Measurements from ENCODE around the gene CYB561A3. TPM values are rescaled to one million over a fixed set of nuclear protein-coding genes. Genes with fewer than 3 reads are reported as not detected.
A peak's percentile ranks its signal among the peaks of the same experiment; 100 is the strongest.

Gene CYB561A3
- total RNA-seq, 1 experiment from 2014 or later, result 21.7 TPM

GRCh38 chr11:61353131-61354067 lies 8.3 kb downstream of the CYB561A3 start:
- no peak overlapping the region for H3K9ac ChIP-seq (ENCODE audit: extremely low read depth, insufficient read length, low read length)
- H2BK12ac ChIP-seq (ENCODE audit: insufficient read length, low read depth, low read length), result no peak overlapping the region
- H3K4me2 ChIP-seq (ENCODE audit: insufficient read depth, insufficient read length, low read length), result no peak overlapping the region
- no peak overlapping the region for H2AFZ ChIP-seq (ENCODE audit: low read length)
- H3K79me2 ChIP-seq (ENCODE audit: insufficient read depth, low read length), result no peaks in the 10 kb centered on the region
- no peaks in the 10 kb centered on the region for H3K27me3 ChIP-seq (ENCODE audit: insufficient read depth, low read length)
- no peak overlapping the region for H2BK20ac ChIP-seq (ENCODE audit: low read depth, low read length, poor library complexity, severe bottlenecking)
- peak overlapping the region in 1 of 3 experiments; percentile 26; a peak in 1 of 7 replicates for H3K27ac Mint-ChIP-seq
- H4K91ac ChIP-seq (ENCODE audit: insufficient read length, low read depth, low read length), result no peak overlapping the region
- no peaks in the 10 kb centered on the region for H3K4me1 ChIP-seq (ENCODE audit: insufficient read depth, low read length)
- H3K27me3 Mint-ChIP-seq (ENCODE audit: low read depth), result no peaks in the 10 kb centered on the region
- no peak overlapping the region for H3K4ac ChIP-seq (ENCODE audit: low read depth, low read length)
- H2BK120ac ChIP-seq (ENCODE audit: low read depth, low read length, poor library complexity, severe bottlenecking), result no peak overlapping the region
- H2BK5ac ChIP-seq (ENCODE audit: insufficient read length, low read length), result no peak overlapping the region
- TF ChIP-seq CTCF (conservative IDR thresholded peaks at IDR 0.05), result no peak
- no peaks in the 10 kb centered on the region for H3K9me3 Mint-ChIP-seq
- H2BK15ac ChIP-seq (ENCODE audit: low read depth, low read length), result no peak overlapping the region
- DNase-seq, result no peak
- no CpG with 5 or more reads among the region's 15 CpGs for WGBS (ENCODE audit: extremely low coverage, insufficient read length, low lambda C conversion rate)
- no peaks in the 10 kb centered on the region for H3K9me3 ChIP-seq (ENCODE audit: control insufficient read depth, low read depth, low read length)
- no peak overlapping the region for H3T11ph ChIP-seq (ENCODE audit: low read length)
- H3K56ac ChIP-seq (ENCODE audit: insufficient read length, low read depth, low read length), result no peak overlapping the region
- H3K4me1 Mint-ChIP-seq, result no peaks in the 10 kb centered on the region
- no peak overlapping the region for H4K8ac ChIP-seq (replicated peaks; ENCODE audit: insufficient read length, low read depth, low read length)
- H3K23me2 ChIP-seq (ENCODE audit: insufficient read length, low read depth, low read length, poor library complexity, severe bottlenecking), result no peaks in the 10 kb centered on the region
- no peaks in the 10 kb centered on the region for H3K79me1 ChIP-seq (ENCODE audit: insufficient read depth, low read depth, low read length, poor library complexity, severe bottlenecking)
- no peak overlapping the region for H3K4me3 Mint-ChIP-seq
- H2AK5ac ChIP-seq (ENCODE audit: insufficient read length, low read length), result no peak overlapping the region
- H3K27ac ChIP-seq (ENCODE audit: insufficient read length, low read depth, low read length), result no peak overlapping the region
- H3K36me3 Mint-ChIP-seq (ENCODE audit: insufficient read depth in 1 of 3, low read depth in 3 of 3), result peaks cover 5 to 38% (median 22%) of the 10 kb centered on the region in 3 experiments; a peak in 6 of 7 replicates
- no peak overlapping the region for H3K18ac ChIP-seq (ENCODE audit: insufficient read length, low read depth, low read length)
- no peak overlapping the region for H3K23ac ChIP-seq (ENCODE audit: insufficient read length, low read depth, low read length)
- H4K20me1 ChIP-seq (ENCODE audit: control insufficient read depth, insufficient read depth, insufficient read length), result no peaks in the 10 kb centered on the region
- H4K5ac ChIP-seq (ENCODE audit: insufficient read length, low read depth, low read length), result no peak overlapping the region
- H3K14ac ChIP-seq (ENCODE audit: insufficient read depth, low read length), result no peak overlapping the region
